Measurements from ENCODE around the gene KCP.
"Not testable (repeated sequence)": the region's sequence is repeated elsewhere in the genome, so short reads cannot be mapped to it uniquely, and the experiment has no call there.

Gene KCP

GRCh38 chr7:128910569-128910945, at the start of gene KCP:
TSS of gene KCP (minus strand) at chr7:128910709. CDS start at chr7:128910676, 33 bp downstream.
- no peak for DNase-seq

DNA sequence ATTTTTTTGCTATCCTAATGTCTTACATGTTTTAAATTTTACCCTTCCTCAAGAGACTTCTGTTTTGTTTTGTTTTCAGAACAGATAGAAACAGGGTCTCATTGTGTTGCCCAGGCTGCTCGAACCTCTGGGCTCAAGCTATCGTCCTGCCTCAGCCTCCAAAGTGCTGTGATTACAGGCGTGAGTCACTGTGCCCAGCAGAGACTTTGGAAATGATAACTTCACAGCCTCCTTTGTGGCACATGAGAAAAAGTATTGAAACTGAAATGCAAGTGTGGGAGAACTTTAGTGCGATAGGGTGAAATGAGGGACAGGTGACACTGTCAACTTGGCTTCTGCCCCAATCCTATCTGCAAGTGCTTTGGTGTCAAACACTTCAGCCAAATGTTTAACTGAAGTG, 48.8 kb upstream of the KCP start:
- no peak for DNase-seq

DNA sequence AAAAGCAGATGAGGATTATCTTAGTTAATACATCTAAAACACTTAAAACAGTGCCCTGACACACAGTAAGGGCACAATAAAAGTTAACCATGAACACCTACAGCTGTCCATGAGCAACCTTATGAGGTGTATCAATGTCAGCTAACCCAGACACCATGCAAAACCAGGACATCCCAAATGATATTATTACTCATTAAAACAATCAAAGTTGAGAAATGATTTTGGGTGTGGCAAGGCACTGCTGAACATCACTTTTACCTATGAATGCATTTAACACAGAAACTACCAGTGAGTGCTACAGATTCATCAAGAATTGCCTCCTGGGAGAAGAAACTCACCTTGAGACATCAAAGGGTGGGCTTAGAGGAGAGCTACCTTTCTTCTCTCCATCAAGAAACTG, 45.5 kb upstream of the KCP start:
- no peak for DNase-seq

- DNase-seq, result no peak
These were observed 44.6 kb upstream of the KCP start for GRCh38 chr7:128954830-128955802.

GRCh38 chr7:128954150-128954549, 43.6 kb upstream of the KCP start:
- DNase-seq, result no peak

GRCh38 chr7:128951296-128951695, 40.8 kb upstream of the KCP start:
- no peak for DNase-seq

GRCh38 chr7:128948976-128949760, 38.7 kb upstream of the KCP start:
- DNase-seq, result no peak

GRCh38 chr7:128948312-128948973, 37.9 kb upstream of the KCP start:
- no peak for DNase-seq

DNA sequence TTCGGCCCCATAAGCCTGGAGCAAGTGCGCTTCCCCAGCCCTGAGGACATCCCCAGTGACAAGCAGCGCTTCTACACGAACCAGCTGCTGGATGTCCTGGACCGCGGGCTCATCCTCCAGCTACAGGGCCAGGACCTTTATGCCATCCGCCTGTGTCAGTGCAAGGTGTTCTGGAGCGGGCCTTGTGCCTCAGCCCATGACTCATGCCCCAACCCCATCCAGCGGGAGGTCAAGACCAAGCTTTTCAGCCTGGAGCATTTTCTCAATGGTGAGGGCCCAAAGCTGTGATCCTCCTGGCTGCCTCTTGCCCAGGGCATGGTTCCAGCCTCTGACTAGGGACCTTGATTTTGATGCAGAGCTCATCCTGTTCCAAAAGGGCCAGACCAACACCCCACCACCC, 37.3 kb upstream of the KCP start:
- DNase-seq, result no peak

DNA sequence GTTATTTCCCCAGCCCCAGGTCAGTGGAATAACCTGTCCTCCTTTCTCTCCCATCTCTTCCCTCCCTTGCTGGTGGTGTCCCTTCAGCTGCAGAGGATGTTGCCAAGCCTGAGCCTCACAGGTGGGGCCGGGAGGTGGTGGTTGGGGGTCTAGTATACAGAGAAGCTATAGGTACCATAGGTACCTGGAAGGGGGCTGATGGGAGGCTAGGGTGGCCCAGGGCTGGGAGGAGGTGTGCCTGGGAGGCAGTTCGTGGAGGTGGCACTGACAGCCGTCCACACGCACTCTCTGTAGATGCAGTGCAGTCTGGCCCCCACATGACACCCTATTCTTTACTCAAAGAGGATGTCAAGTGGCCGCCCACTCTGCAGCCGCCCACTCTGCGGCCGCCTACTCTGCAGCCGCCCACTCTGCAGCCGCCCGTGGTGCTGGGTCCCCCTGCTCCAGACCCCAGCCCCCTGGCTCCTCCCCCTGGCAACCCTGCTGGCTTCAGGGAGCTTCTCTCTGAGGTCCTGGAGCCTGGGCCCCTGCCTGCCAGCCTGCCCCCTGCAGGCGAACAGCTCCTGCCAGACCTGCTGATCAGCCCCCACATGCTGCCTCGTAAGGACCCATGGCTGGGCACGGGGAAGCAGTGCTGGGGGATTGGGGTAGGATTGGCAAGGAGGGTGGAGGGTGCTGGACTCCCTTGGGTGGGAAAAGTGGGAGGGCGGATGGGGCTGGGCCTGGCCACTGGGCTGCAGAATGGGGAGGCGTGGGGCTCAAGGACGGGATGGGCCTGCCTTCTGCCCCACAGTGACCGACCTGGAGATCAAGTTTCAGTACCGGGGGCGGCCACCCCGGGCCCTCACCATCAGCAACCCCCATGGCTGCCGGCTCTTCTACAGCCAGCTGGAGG, 36.7 kb upstream of the KCP start:
- no peak for DNase-seq

DNA sequence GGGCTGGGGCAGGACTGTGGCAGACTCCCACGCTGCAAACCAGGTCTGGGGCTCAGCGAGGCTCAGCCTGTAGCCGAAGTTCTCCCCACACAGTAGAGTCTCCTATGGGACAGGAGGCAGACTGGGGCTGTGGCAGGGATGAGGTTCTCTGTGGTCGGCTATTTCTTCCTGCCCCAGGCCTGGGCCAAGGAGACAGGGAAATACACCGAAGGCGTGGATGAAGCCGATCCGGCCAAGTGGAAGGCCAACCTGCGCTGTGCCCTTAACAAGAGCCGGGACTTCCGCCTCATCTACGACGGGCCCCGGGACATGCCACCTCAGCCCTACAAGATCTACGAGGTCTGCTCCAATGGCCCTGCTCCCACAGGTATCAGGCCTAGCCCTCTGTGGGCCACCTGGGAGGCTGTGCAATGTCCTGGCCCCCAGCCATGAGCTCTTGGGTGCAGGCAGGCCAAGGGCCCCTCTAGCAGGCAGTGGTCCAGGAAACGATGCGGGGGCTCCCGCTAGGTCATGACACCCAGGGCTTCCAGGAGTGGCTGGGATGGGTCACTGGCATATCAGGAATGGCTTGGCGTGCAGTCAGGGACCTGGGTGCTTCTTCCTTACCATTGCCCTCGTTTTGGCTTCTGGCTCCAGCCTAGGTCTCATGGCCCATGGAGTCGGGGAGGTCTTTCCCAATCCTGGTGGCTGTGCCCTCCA, 35.3 kb upstream of the KCP start:
- DNase-seq, result no peak

- no peak for DNase-seq
These were observed 34.2 kb upstream of the KCP start for GRCh38 chr7:128944487-128945236.

DNA sequence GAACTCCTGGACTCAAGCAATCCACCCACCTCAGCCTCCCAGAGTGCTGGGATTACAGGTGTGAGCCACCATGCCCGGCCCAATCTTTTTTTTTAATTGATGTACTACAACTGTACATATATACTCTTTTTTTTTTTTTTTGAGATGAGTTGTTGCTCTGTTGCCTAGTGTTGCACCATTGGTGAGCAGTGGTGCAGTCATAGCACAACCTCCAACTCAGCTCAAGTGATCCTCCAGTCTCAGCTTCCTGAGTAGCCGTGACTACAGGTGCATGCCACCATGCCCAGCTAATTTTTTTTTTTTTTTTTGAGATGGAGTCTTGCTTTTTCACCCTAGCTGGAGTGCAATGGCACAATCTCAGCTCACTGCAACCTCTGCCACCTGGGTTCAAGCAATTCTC, 32.7 kb upstream of the KCP start:
- DNase-seq, result not testable (repeated sequence)

DNA sequence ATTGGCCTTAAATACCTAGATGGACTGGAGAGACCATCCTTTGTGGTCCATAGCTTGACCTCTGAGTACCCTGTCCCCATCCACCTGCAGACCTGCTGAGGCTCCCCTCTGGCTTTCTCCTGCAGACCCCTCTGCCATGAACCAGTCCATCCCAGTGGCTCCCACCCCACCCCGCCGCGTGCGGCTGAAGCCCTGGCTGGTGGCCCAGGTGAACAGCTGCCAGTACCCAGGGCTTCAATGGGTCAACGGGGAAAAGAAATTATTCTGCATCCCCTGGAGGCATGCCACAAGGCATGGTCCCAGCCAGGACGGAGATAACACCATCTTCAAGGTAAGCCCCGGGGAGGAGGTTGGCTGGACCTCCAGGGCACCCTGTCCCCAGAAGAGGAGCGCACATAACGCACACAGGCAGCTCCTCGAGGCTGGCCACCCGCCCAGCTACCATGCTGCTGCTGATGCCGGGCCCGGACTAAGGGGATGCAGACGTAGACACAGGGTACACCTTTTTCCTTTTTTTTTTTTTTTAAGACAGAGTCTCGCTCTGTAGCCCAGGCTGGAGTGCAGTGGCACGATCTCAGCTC, 31.5 kb upstream of the KCP start:
- peak; percentile 44 for DNase-seq

DNA sequence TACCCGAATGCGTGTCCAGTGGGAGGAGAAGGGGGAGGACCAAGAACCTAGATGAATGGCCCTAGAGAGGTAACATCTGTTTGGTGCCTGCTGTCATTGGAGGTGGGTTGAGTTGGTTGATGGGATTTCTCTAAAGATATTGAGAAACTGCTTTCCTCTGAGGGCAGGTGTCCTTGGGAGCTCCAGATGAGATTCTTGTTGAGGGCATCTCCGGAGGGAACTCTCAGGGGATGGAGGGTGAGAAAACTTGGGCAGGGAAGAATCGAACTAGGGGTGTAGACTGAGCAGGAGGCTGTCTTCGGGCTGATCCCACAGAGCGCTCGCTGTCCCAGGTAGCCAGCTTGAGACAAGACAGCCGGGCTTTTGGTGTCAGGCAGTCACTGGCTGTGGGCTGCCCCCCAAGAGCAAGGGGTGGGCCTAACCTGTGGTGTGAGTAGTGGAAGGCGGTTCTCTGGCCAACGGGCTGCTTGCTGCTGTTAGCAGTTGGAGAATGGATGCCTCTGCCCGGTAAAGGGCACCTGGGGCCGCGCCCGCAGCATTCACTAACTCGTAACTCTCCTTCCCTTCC, 30.9 kb upstream of the KCP start:
- DNase-seq, result peak; percentile 49

GRCh38 chr7:128940494-128941322, 30.2 kb upstream of the KCP start:
- peak; percentile 57 for DNase-seq

DNA sequence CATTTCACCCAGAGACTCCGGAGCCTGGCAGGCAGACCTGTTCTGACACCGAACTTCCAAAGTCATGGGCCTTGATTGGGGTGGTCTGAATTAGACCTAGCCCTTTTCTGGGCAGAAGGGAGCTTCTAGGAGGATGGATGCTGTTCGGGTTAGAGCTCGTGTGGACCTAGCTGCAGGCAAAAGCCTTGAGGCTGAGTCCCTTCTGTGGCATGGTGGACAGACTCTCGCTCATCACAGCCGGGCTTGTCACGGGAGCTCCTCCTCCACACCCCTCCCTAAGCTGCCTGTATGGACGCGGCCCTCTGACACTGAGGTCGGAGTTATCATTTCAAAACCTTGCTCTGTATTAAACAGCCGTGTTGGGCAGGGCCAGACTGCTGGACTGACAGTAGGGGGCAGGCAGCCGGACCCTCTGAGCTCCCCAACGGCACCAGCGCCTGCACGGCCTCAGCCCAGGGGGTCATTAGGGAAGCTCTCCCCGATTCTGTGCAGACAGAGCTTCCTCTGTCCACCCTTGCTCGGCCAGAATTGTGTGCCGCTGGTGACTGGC, 29.4 kb upstream of the KCP start:
- peak; percentile 46 for DNase-seq

GRCh38 chr7:128939075-128939860, 28.8 kb upstream of the KCP start:
- DNase-seq, result peak; percentile 52
